Smooth muscle cell (in vitro differentiated cells): ENCODE results near the gene PFN1. TPM values are rescaled to one million over a fixed set of nuclear protein-coding genes. Genes with fewer than 3 reads are reported as not detected.
A peak's percentile ranks its signal among the peaks of the same experiment; 100 is the strongest.

Experiments
- DNase-seq: peaks from one replicate; lab custom pipeline; 2025; ENCODE audit not compliant: unreplicated experiment; lab: John Stamatoyannopoulos, UW
- H2AFZ ChIP-seq: fragments of 200-600 bp; sonication (generic); 2 replicates; pipeline ENCODE4 v1.6.0; 2016; ENCODE audit warnings: antibody characterized with exemption, low read depth, mild to moderate bottlenecking
- H3F3A ChIP-seq: fragments of 200-600 bp; sonication (generic); 2 replicates; pipeline ENCODE4 v1.6.0; 2017; ENCODE audit warnings: antibody characterized with exemption, low read depth
- H3K27ac ChIP-seq: fragments of 200-600 bp; sonication (generic); 2 replicates; pipeline ENCODE4 v1.5.1; 2016; ENCODE audit warnings: low read depth, mild to moderate bottlenecking
- H3K27me3 ChIP-seq: fragments of 200-600 bp; sonication (generic); 2 replicates; pipeline ENCODE4 v1.6.1; 2016; ENCODE audit warnings: low read depth, mild to moderate bottlenecking
- H3K36me3 ChIP-seq: fragments of 200-600 bp; sonication (generic); 2 replicates; pipeline ENCODE4 v1.5.1; 2016; ENCODE audit warnings: low read depth
- H3K4me1 ChIP-seq: fragments of 200-600 bp; sonication (generic); 2 replicates; pipeline ENCODE4 v1.5.1; 2016; ENCODE audit warnings: low read depth
- H3K4me2 ChIP-seq: fragments of 200-600 bp; sonication (generic); 2 replicates; pipeline ENCODE4 v1.6.0; 2016; ENCODE audit warnings: mild to moderate bottlenecking
- H3K4me3 ChIP-seq: fragments of 200-600 bp; sonication (generic); 2 replicates; pipeline ENCODE4 v1.5.1; 2016; ENCODE audit warnings: mild to moderate bottlenecking
- H3K79me2 ChIP-seq: fragments of 200-600 bp; sonication (generic); 2 replicates; pipeline ENCODE4 v1.6.0; 2016; ENCODE audit warnings: low read depth, mild to moderate bottlenecking
- H3K9ac ChIP-seq: fragments of 200-600 bp; sonication (generic); 2 replicates; pipeline ENCODE4 v1.6.0; 2016; ENCODE audit warnings: low read depth
- H3K9me3 ChIP-seq: fragments of 200-600 bp; sonication (generic); replicated peaks from 2 replicates; pipeline ENCODE4 v1.5.1; 2016; ENCODE audit warnings: low read depth
- H4K20me1 ChIP-seq: fragments of 200-600 bp; sonication (generic); 2 replicates; pipeline ENCODE4 v1.6.0; 2016; ENCODE audit warnings: low read depth
- WGBS: methylation state at CpG from one replicate; pipeline ENCODE4 v1.1.7; 2016; ENCODE audit warnings: low lambda C conversion rate; 5-methylcytosine and 5-hydroxymethylcytosine counted together
- polyA plus RNA-seq: library from polyadenylated mRNA; unstranded; fragments of >200 nt; fragmentation: Nextera tagmentation; extraction: Ambion mirVana; gene quantifications from 2 replicates; pipeline ENCODE4 v1.2.1, GENCODE V29; 2016
- total RNA-seq: library from RNA; depleted of rRNA; stranded (reverse); fragments of >200 nt; gene quantifications from 2 replicates; pipeline ENCODE4 v1.2.3, GENCODE V29; 2014
- TF ChIP-seq, protein P1 (sequence below): fragments of 200-600 bp; sonication (generic); IDR thresholded peaks from 2 replicates; pipeline ENCODE4 v1.5.1; 2017; ENCODE audit warnings: borderline replicate concordance, mild to moderate bottlenecking, antibody characterized with exemption; ENCODE audit not compliant: insufficient read depth, poor library complexity, severe bottlenecking

Gene PFN1
- total and polyA plus RNA-seq, 2 experiments from 2014 or later: 838 to 1,485 TPM

DNA sequence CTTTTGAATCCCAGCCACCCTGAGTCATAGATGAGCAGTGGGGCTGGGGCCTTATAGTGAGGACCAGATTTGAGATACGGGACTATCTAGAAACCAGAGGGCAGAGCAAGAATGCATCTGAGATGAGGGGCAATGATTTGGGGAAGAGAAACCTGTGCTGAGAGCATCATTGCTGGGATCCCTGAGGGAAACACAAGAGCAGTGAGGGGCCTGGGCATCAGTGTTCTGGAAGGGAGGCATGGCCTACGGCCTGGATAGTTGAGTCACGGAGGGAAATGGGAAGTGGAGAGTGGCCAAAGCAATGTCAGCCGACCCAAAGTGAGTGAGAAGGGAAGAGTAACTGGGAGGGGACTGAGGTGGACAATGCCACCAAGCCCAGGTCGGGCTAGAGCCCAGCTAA is 34.0 kb upstream of the PFN1 start:
- Histone ChIP-seq H3K36me3 (no peaks in the 10 kb centered on the region), H4K20me1 (peaks cover 4% of the 10 kb centered on the region), H3F3A (no peaks in the 10 kb centered on the region), H2AFZ (no peak overlapping the region), H3K4me2 (no peak overlapping the region), H3K9me3 (no peaks in the 10 kb centered on the region), H3K27me3 (no peaks in the 10 kb centered on the region), H3K4me1 (no peaks in the 10 kb centered on the region), H3K27ac (no peak overlapping the region), H3K9ac (no peak overlapping the region), H3K79me2 (no peaks in the 10 kb centered on the region), H3K4me3 (no peak overlapping the region)
- TF ChIP-seq, protein P1, sequence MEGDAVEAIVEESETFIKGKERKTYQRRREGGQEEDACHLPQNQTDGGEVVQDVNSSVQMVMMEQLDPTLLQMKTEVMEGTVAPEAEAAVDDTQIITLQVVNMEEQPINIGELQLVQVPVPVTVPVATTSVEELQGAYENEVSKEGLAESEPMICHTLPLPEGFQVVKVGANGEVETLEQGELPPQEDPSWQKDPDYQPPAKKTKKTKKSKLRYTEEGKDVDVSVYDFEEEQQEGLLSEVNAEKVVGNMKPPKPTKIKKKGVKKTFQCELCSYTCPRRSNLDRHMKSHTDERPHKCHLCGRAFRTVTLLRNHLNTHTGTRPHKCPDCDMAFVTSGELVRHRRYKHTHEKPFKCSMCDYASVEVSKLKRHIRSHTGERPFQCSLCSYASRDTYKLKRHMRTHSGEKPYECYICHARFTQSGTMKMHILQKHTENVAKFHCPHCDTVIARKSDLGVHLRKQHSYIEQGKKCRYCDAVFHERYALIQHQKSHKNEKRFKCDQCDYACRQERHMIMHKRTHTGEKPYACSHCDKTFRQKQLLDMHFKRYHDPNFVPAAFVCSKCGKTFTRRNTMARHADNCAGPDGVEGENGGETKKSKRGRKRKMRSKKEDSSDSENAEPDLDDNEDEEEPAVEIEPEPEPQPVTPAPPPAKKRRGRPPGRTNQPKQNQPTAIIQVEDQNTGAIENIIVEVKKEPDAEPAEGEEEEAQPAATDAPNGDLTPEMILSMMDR: no peak
- 89% methylated on average over 5 of the region's 5 CpGs for WGBS
- DNase-seq: no peak

DNA sequence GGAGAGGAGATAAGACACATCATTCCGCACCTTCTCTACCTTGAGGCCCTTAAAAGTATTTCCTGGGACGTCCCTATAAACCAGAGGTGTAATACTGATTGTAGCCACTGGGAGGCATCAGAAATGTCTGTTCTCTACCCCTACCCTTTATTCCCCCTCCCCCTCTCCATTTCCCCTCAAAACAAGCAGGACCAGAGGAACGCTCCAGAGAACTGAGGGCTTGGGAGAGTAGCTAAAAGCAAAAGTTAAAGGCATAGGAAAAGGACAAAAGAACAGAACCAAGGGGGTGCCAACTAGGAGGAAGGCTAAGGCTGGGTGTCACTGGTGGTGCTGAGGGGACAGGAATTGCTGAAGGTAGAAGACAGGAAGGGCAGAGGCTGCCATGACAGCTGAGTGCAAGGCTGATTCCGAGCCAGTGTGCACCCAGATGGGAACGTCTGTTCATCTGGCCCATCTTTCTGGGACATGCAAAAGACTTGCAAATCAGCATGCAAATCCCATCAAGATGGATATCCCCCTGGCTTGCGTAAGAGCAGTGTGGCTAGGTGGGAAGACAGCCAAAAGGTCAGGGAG is 32.4 kb upstream of the PFN1 start:
- no peaks in the 10 kb centered on the region for H3K27me3 ChIP-seq
- H2AFZ ChIP-seq: no peak overlapping the region
- no peak overlapping the region for H3K4me3 ChIP-seq
- WGBS: 49% methylated on average over 5 of the region's 6 CpGs
- no peaks in the 10 kb centered on the region for H3K4me1 ChIP-seq
- H3K9me3 ChIP-seq: no peaks in the 10 kb centered on the region
- no peaks in the 10 kb centered on the region for H3K36me3 ChIP-seq
- DNase-seq: no peak
- no peak overlapping the region for H3K4me2 ChIP-seq
- TF ChIP-seq, protein P1: peak; percentile 59
- no peaks in the 10 kb centered on the region for H3K79me2 ChIP-seq
- H3K27ac ChIP-seq: no peak overlapping the region
- H3F3A ChIP-seq: peaks cover 3% of the 10 kb centered on the region
- H4K20me1 ChIP-seq: peaks cover 4% of the 10 kb centered on the region
- H3K9ac ChIP-seq: no peak overlapping the region

DNA sequence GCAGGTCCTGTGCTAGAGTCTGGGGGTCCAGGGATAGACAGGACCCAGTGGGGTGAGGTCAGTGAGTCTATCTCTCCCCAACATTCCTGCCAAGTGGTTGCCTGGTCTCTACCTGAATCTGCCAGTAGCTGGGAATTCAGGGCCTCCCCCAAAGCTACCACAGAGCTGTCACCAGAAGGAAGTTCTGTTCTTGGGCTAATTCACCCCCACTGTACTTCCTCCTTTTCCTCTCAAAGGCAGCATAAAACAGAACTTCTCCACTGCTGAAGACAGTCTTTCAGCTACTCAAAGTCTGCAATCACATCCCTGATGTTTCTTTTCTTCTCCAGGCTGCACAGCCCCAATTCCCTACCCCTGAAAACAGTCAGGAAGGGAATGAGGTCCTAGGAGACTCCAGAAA is 30.4 kb upstream of the PFN1 start:
- Histone ChIP-seq H3K79me2 (no peaks in the 10 kb centered on the region), H3F3A (peaks cover 3% of the 10 kb centered on the region), H3K27me3 (no peaks in the 10 kb centered on the region), H3K27ac (no peak overlapping the region), H4K20me1 (peaks cover 10% of the 10 kb centered on the region), H2AFZ (no peak overlapping the region), H3K4me2 (no peak overlapping the region), H3K4me3 (no peak overlapping the region), H3K36me3 (no peaks in the 10 kb centered on the region), H3K9me3 (no peaks in the 10 kb centered on the region), H3K4me1 (no peaks in the 10 kb centered on the region), H3K9ac (no peak overlapping the region)
- no peak for DNase-seq
- TF ChIP-seq, protein P1: no peak

DNA sequence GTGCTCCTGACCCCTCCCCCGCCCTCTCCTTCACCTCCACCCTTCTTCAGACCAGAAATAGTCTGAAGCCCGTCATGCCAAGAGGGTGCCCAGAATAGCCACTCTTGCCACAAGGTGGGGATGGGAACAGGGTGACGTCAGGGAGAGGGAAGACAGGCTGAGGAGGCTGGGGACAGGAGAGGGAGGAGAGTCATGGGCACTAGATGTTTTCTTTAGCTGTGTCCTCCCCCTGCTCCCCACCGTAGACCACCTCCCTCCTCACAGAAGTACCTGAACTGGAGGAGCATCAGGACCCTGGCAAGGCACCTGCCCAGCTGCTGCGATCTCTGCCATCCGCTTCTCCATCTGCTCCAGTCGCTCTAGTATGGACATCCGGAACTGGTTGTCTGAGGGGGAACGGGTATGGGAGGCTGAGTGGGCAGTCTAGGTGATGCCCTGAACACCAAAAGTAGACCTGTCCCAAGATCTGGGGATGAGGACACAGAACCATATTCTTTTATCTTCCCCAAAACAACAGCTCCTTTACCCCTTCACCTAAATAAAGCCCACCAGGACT is 25.9 kb upstream of the PFN1 start:
- peaks cover 24% of the 10 kb centered on the region for H3K79me2 ChIP-seq
- DNase-seq: no peak

More for the DNA sequence above, 25.9 kb upstream of the PFN1 start:
- Histone ChIP-seq H3F3A (peaks cover 3% of the 10 kb centered on the region), H2AFZ (no peak overlapping the region), H3K27ac (no peak overlapping the region), H3K4me1 (peaks cover 5% of the 10 kb centered on the region), H3K36me3 (no peaks in the 10 kb centered on the region), H3K9me3 (no peaks in the 10 kb centered on the region), H4K20me1 (peaks cover 49% of the 10 kb centered on the region), H3K27me3 (no peaks in the 10 kb centered on the region), H3K4me2 (no peak overlapping the region), H3K9ac (no peak overlapping the region), H3K4me3 (no peak overlapping the region)
- TF ChIP-seq, protein P1: no peak
- 92% methylated on average over 9 of the region's 9 CpGs for WGBS
